ENCODE measurements around the gene KANSL1.
"Not testable (repeated sequence)": the region's sequence is repeated elsewhere in the genome, so short reads cannot be mapped to it uniquely, and the experiment has no call there.

The KANSL1 gene

DNA sequence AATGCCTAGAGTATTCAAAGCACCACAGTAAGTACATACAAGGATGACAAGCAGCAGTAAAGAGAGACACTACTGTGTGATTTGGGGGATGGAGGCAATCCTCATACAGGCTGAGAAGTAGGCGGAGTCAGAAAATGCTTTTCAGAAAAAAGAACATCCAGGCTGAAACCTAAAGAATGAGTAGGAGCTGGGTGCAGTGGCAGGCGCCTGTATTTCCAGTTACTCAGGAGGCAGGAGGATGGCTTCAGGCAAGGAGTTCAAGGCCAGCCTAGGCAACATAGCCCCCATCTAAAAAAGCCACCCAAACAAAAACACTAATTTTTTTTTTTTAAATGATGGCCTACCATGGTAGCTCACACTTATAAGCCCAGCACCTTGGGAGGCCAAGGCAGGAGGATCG, 10.3 kb downstream of the KANSL1 start:
- DNase-seq = no peak
- Histone ChIP-seq H2AFZ (ENCODE audit: low read length) (no peak overlapping the region), H3K4me3 (ENCODE audit: low read length) (no peak overlapping the region), H3F3A (ENCODE audit: insufficient read depth, low read length) (0 out of 2 replicates have a peak, but pooled peaks cover 4% of the 10 kb centered on the region), H3K4me2 (ENCODE audit: low read depth, low read length) (no peak overlapping the region), H3K79me2 (ENCODE audit: low read length) (peaks cover 99% of the 10 kb centered on the region), H3K27ac (ENCODE audit: low read length) (no peak overlapping the region), H4K20me1 (ENCODE audit: insufficient read depth, low read length) (peaks cover 55% of the 10 kb centered on the region), H3K9ac (ENCODE audit: low read length) (no peak overlapping the region), H3K9me3 (replicated peaks; ENCODE audit: insufficient read depth, low read length) (no peaks in the 10 kb centered on the region), H3K4me1 (ENCODE audit: low read length) (peaks cover 4% of the 10 kb centered on the region; the same call in 1 of the 2 replicates), H3K36me3 (replicated peaks; ENCODE audit: insufficient read depth, low read length) (no peaks in the 10 kb centered on the region), H3K9me2 (replicated peaks; ENCODE audit: insufficient read depth, low read length) (no peaks in the 10 kb centered on the region), H3K27me3 (replicated peaks; ENCODE audit: insufficient read depth, low read length) (no peaks in the 10 kb centered on the region)
- no peak for TF ChIP-seq EZH2 (optimal IDR thresholded peaks at IDR 0.05; ENCODE audit: low read depth, low read length)
- no peak for TF ChIP-seq EZH2phosphoT487 (IDR thresholded peaks at IDR 0.05; ENCODE audit: low read length)
- TF ChIP-seq, protein P1, sequence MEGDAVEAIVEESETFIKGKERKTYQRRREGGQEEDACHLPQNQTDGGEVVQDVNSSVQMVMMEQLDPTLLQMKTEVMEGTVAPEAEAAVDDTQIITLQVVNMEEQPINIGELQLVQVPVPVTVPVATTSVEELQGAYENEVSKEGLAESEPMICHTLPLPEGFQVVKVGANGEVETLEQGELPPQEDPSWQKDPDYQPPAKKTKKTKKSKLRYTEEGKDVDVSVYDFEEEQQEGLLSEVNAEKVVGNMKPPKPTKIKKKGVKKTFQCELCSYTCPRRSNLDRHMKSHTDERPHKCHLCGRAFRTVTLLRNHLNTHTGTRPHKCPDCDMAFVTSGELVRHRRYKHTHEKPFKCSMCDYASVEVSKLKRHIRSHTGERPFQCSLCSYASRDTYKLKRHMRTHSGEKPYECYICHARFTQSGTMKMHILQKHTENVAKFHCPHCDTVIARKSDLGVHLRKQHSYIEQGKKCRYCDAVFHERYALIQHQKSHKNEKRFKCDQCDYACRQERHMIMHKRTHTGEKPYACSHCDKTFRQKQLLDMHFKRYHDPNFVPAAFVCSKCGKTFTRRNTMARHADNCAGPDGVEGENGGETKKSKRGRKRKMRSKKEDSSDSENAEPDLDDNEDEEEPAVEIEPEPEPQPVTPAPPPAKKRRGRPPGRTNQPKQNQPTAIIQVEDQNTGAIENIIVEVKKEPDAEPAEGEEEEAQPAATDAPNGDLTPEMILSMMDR (IDR thresholded peaks at IDR 0.05; ENCODE audit: low read length) = no peak

DNA sequence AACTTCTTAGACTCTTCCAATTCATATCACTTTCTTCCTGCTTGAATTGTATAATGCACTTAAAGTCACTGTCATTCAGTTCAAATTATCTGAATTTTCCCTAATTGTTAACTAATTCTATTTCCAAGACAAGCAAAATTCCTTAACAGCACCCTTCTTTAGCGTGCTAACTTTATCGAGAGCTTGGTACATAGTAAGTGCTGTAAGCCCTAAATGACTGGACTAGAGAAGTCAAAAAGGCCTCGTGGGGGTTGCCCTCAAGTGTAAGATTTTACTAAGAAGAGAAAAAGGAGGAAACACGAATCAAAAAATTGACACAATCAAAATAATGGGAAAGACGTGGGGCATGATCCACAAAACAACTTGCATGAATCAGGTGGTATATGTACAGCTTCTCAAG, 11.3 kb downstream of the KANSL1 start:
- no peak for DNase-seq
- H3K4me2 ChIP-seq (ENCODE audit: low read depth, low read length) = no peak overlapping the region
- H3K27ac ChIP-seq (ENCODE audit: low read length) = no peak overlapping the region
- H3K4me3 ChIP-seq (ENCODE audit: low read length) = no peak overlapping the region
- H2AFZ ChIP-seq (ENCODE audit: low read length) = no peak overlapping the region
- H3K36me3 ChIP-seq (replicated peaks; ENCODE audit: insufficient read depth, low read length) = no peaks in the 10 kb centered on the region
- no peak overlapping the region for H3K9ac ChIP-seq (ENCODE audit: low read length)
- peaks cover 99% of the 10 kb centered on the region for H3K79me2 ChIP-seq (ENCODE audit: low read length)
- H3K9me3 ChIP-seq (replicated peaks; ENCODE audit: insufficient read depth, low read length) = no peaks in the 10 kb centered on the region
- peaks cover 53% of the 10 kb centered on the region for H4K20me1 ChIP-seq (ENCODE audit: insufficient read depth, low read length)
- H3K27me3 ChIP-seq (replicated peaks; ENCODE audit: insufficient read depth, low read length) = no peaks in the 10 kb centered on the region
- no peaks in the 10 kb centered on the region for H3K9me2 ChIP-seq (replicated peaks; ENCODE audit: insufficient read depth, low read length)
- H3K4me1 ChIP-seq (ENCODE audit: low read length) = peaks cover 4% of the 10 kb centered on the region; the same call in 1 of the 2 replicates
- TF ChIP-seq, protein P1 (IDR thresholded peaks at IDR 0.05; ENCODE audit: low read length) = no peak
- TF ChIP-seq EZH2 (optimal IDR thresholded peaks at IDR 0.05; ENCODE audit: low read depth, low read length) (no peak), EZH2phosphoT487 (IDR thresholded peaks at IDR 0.05; ENCODE audit: low read length) (no peak)
- 0 out of 2 replicates have a peak, but pooled peaks cover 4% of the 10 kb centered on the region for H3F3A ChIP-seq (ENCODE audit: insufficient read depth, low read length)

DNA sequence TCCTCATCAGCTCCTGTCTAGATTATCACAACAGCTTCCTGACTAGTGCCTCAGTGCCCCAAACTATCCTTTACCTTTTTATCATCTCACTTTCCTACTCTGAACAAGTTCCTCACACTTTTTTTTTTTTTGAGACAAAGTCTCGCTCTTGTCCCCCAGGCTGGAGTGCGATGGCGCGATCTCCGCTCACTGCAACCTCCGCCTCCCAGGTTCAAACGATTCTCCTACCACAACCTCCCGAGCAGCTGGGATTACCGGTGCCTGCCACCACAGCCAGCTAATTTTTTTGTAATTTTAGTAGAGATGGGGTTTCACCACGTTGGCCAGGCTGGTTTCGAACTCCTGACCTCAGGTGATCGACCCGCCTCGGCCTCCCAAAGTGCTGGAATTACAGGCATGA, 11.9 kb downstream of the KANSL1 start:
- not testable (repeated sequence) for H3K4me1 ChIP-seq (ENCODE audit: low read length); H3F3A ChIP-seq (ENCODE audit: insufficient read depth, low read length); H3K9ac ChIP-seq (ENCODE audit: low read length); H3K4me2 ChIP-seq (ENCODE audit: low read depth, low read length); H3K9me3 ChIP-seq (replicated peaks; ENCODE audit: insufficient read depth, low read length); H2AFZ ChIP-seq (ENCODE audit: low read length); H3K27me3 ChIP-seq (replicated peaks; ENCODE audit: insufficient read depth, low read length); DNase-seq; H3K4me3 ChIP-seq (ENCODE audit: low read length); H3K27ac ChIP-seq (ENCODE audit: low read length); H3K9me2 ChIP-seq (replicated peaks; ENCODE audit: insufficient read depth, low read length); H3K36me3 ChIP-seq (replicated peaks; ENCODE audit: insufficient read depth, low read length)
- Histone ChIP-seq H4K20me1 (ENCODE audit: insufficient read depth, low read length) (peaks cover 54% of the 10 kb centered on the region), H3K79me2 (ENCODE audit: low read length) (peaks cover 99% of the 10 kb centered on the region)

DNA sequence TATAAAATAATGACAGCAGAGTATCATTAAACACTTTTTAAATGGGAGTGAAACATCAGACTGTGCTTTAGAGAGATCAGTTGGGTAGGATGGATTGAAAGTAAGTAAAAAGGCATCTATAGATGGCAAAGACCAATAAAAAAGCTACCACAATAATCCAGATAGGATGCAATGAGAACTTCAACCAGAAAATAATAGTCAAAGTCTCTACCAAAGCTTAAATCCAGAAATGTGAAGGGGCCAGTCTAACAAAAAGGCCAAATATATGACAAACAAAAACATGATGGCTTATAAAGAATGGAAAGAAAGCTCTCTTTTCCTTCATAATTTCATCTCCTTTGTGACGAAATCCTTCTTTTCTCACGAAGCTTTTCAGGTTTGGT, 12.3 kb downstream of the KANSL1 start:
- peaks cover 54% of the 10 kb centered on the region for H4K20me1 ChIP-seq (ENCODE audit: insufficient read depth, low read length)
- H3K4me1 ChIP-seq (ENCODE audit: low read length) = peaks cover 4% of the 10 kb centered on the region; the same call in 1 of the 2 replicates

DNA sequence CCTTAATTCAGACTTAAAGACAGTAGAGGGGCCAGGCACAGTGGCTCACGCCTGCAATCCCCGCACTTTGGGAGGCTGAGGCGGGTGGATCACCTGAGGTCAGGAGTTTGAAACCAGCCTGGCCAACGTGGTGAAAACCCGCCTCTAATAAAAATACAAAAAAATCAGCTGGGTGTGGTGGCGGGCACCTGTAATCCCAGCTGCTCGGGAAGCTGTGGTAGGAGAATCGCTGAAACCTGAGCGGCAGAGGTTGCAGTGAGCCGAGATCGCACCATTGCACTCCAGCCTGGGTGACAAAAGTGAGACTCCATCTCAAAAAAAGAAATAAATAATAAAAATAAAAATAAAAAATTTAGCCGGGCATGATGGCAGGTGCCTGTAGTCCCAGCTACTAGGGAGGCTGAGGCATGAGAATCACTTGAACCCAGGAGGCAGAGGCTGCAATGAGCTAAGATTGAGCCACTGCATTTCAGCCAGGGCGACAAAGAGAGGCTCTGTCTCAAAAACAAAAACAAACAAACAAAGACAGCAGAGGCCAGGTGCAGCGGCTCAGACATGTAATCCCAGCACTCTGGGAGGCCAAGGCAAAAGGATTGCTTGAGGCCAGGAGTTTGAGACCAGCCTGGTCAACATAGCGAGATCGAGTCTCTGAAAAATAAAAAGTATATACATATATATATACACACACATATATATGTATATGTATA, 12.9 kb downstream of the KANSL1 start:
- Histone ChIP-seq H3K79me2 (ENCODE audit: low read length) (peaks cover 99% of the 10 kb centered on the region), H4K20me1 (ENCODE audit: insufficient read depth, low read length) (peaks cover 54% of the 10 kb centered on the region)
- not testable (repeated sequence) for H3F3A ChIP-seq (ENCODE audit: insufficient read depth, low read length); H3K27me3 ChIP-seq (replicated peaks; ENCODE audit: insufficient read depth, low read length); H3K27ac ChIP-seq (ENCODE audit: low read length); H3K4me2 ChIP-seq (ENCODE audit: low read depth, low read length); H3K9me2 ChIP-seq (replicated peaks; ENCODE audit: insufficient read depth, low read length); H3K9me3 ChIP-seq (replicated peaks; ENCODE audit: insufficient read depth, low read length); H3K9ac ChIP-seq (ENCODE audit: low read length); H3K4me1 ChIP-seq (ENCODE audit: low read length); DNase-seq; H3K36me3 ChIP-seq (replicated peaks; ENCODE audit: insufficient read depth, low read length); H2AFZ ChIP-seq (ENCODE audit: low read length); H3K4me3 ChIP-seq (ENCODE audit: low read length)

More for the DNA sequence above, 12.3 kb downstream of the KANSL1 start:
- Histone ChIP-seq H3K4me2 (ENCODE audit: low read depth, low read length) (no peak overlapping the region), H3K4me3 (ENCODE audit: low read length) (no peak overlapping the region), H3K36me3 (replicated peaks; ENCODE audit: insufficient read depth, low read length) (no peaks in the 10 kb centered on the region), H3K27me3 (replicated peaks; ENCODE audit: insufficient read depth, low read length) (no peaks in the 10 kb centered on the region), H3K27ac (ENCODE audit: low read length) (no peak overlapping the region), H3K79me2 (ENCODE audit: low read length) (peaks cover 99% of the 10 kb centered on the region), H2AFZ (ENCODE audit: low read length) (no peak overlapping the region), H3K9ac (ENCODE audit: low read length) (no peak overlapping the region), H3F3A (ENCODE audit: insufficient read depth, low read length) (0 out of 2 replicates have a peak, but pooled peaks cover 4% of the 10 kb centered on the region), H3K9me3 (replicated peaks; ENCODE audit: insufficient read depth, low read length) (no peaks in the 10 kb centered on the region), H3K9me2 (replicated peaks; ENCODE audit: insufficient read depth, low read length) (no peaks in the 10 kb centered on the region)
- TF ChIP-seq EZH2phosphoT487 (IDR thresholded peaks at IDR 0.05; ENCODE audit: low read length) (no peak), EZH2 (optimal IDR thresholded peaks at IDR 0.05; ENCODE audit: low read depth, low read length) (no peak)
- TF ChIP-seq, protein P1 (IDR thresholded peaks at IDR 0.05; ENCODE audit: low read length) = no peak
- no peak for DNase-seq
